SK-N-SH treated with all-trans-retinoic acid at 6 μM for 48 hours (cell line): ENCODE results near the gene ITGBL1.

Experiments
- ATAC-seq: fragments of 200-7000 bp; cut with Tn5 transposase; 3 replicates; pipeline ENCODE4 v1.9.1; 2020; ENCODE audit warnings: mild to moderate bottlenecking, moderate library complexity
- ARNTL ChIP-seq: fragments of 450-650 bp; formaldehyde crosslinking; IDR thresholded peaks from 2 replicates; pipeline ENCODE4 v1.5.0; 2020; ENCODE audit warnings: low read depth, mild to moderate bottlenecking, moderate library complexity, borderline replicate concordance
- BACH2 ChIP-seq: fragments of 250-450 bp; sonication (Bioruptor Pico); IDR thresholded peaks from 2 replicates; pipeline ENCODE4 v1.9.0; 2021; ENCODE audit warnings: mild to moderate bottlenecking, borderline replicate concordance
- CSDC2 ChIP-seq: fragments of 250-450 bp; sonication (Bioruptor Pico); IDR thresholded peaks from 2 replicates; pipeline ENCODE4 v1.5.0; 2020; ENCODE audit warnings: mild to moderate bottlenecking, moderate library complexity
- ESRRG ChIP-seq: fragments of 250-450 bp; sonication (Bioruptor Pico); IDR thresholded peaks from 2 replicates; pipeline ENCODE4 v1.6.1; 2021; ENCODE audit warnings: mild to moderate bottlenecking
- GLIS3 ChIP-seq: fragments of 250-450 bp; sonication (Bioruptor Pico); IDR thresholded peaks from 2 replicates; pipeline ENCODE4 v1.5.0; 2020; ENCODE audit warnings: mild to moderate bottlenecking, moderate library complexity
- ISL1 ChIP-seq: fragments of 250-450 bp; sonication (Bioruptor Pico); IDR thresholded peaks from 2 replicates; pipeline ENCODE4 v2.1.2; 2022; ENCODE audit warnings: mild to moderate bottlenecking, moderate library complexity
- OSR1 ChIP-seq: fragments of 250-450 bp; sonication (Bioruptor Pico); IDR thresholded peaks from 2 replicates; pipeline ENCODE4 v1.8.0; 2022; ENCODE audit warnings: moderate library complexity, mild to moderate bottlenecking, inconsistent platforms
- PATZ1 ChIP-seq: fragments of 250-450 bp; sonication (Bioruptor Pico); IDR thresholded peaks from 2 replicates; pipeline ENCODE4 v1.8.0; 2020; ENCODE audit warnings: mild to moderate bottlenecking, moderate library complexity, borderline replicate concordance
- PPARA ChIP-seq: fragments of 250-450 bp; sonication (Bioruptor Pico); IDR thresholded peaks from 2 replicates; pipeline ENCODE4 v1.5.0; 2020; ENCODE audit warnings: mild to moderate bottlenecking, borderline replicate concordance
- RARB ChIP-seq: fragments of 250-450 bp; sonication (Bioruptor Pico); IDR thresholded peaks from 2 replicates; pipeline ENCODE4 v1.8.0; 2021; ENCODE audit warnings: mild to moderate bottlenecking, moderate library complexity
- SNAI2 ChIP-seq: fragments of 250-450 bp; sonication (Bioruptor Pico); IDR thresholded peaks from 2 replicates; pipeline ENCODE4 v1.5.0; 2020; ENCODE audit warnings: mild to moderate bottlenecking, moderate library complexity
- TCF4 ChIP-seq: fragments of 250-450 bp; sonication (Bioruptor Pico); IDR thresholded peaks from 2 replicates; pipeline ENCODE4 v1.8.0; 2021; ENCODE audit warnings: mild to moderate bottlenecking, moderate library complexity, borderline replicate concordance
- TOX ChIP-seq: fragments of 250-450 bp; sonication (Bioruptor Pico); IDR thresholded peaks from 2 replicates; pipeline ENCODE4 v1.8.0; 2021; ENCODE audit warnings: mild to moderate bottlenecking, moderate library complexity, borderline replicate concordance
- TSHZ2 ChIP-seq: fragments of 250-450 bp; sonication (Bioruptor Pico); IDR thresholded peaks from 2 replicates; pipeline ENCODE4 v1.5.0; 2020; ENCODE audit warnings: mild to moderate bottlenecking, moderate library complexity
- ZC3H10 ChIP-seq: fragments of 250-450 bp; sonication (Bioruptor Pico); IDR thresholded peaks from 2 replicates; pipeline ENCODE4 v1.5.1; 2021; ENCODE audit warnings: mild to moderate bottlenecking, moderate library complexity
- ZFP3 ChIP-seq: fragments of 250-450 bp; sonication (Bioruptor Pico); IDR thresholded peaks from 2 replicates; pipeline ENCODE4 v1.5.0; 2020; ENCODE audit warnings: mild to moderate bottlenecking, moderate library complexity
- ZFP30 ChIP-seq: fragments of 450-650 bp; formaldehyde crosslinking; IDR thresholded peaks from 2 replicates; pipeline ENCODE4 v1.5.0; 2022; ENCODE audit warnings: mild to moderate bottlenecking, moderate library complexity
- ZNF565 ChIP-seq: fragments of 450-650 bp; formaldehyde crosslinking; conservative IDR thresholded peaks from 2 replicates; pipeline ENCODE4 v1.5.0; 2020; ENCODE audit warnings: low read depth, mild to moderate bottlenecking, moderate library complexity
- ZNF70 ChIP-seq: fragments of 450-650 bp; formaldehyde crosslinking; IDR thresholded peaks from 2 replicates; pipeline ENCODE4 v1.5.0; 2020; ENCODE audit warnings: mild to moderate bottlenecking, moderate library complexity
- ZNF8 ChIP-seq: fragments of 450-650 bp; formaldehyde crosslinking; IDR thresholded peaks from 2 replicates; pipeline ENCODE4 v1.5.0; 2020; ENCODE audit warnings: mild to moderate bottlenecking, moderate library complexity
- TF ChIP-seq, protein P1 (sequence below): fragments of 250-450 bp; sonication (Bioruptor Pico); IDR thresholded peaks from 2 replicates; pipeline ENCODE4 v1.5.1; 2021; ENCODE audit warnings: mild to moderate bottlenecking, moderate library complexity
- TF ChIP-seq, protein P2 (sequence below): fragments of 250-450 bp; sonication (Bioruptor Pico); IDR thresholded peaks from 2 replicates; pipeline ENCODE4 v1.5.1; 2020; ENCODE audit warnings: low read depth, mild to moderate bottlenecking, moderate library complexity

ITGBL1 gene

GRCh38 chr13:101698400-101698799 is 245.9 kb downstream of the ITGBL1 start:
- TF ChIP-seq GLIS3 (CRISPR knock-in tag) (no peak), TOX (CRISPR knock-in tag) (no peak), ARNTL (CRISPR knock-in tag) (no peak), ESRRG (CRISPR knock-in tag) (no peak), PATZ1 (0 out of 2 replicates have a peak, but pooled peaks have one; percentile 25), ZNF565 (no peak), ZFP3 (CRISPR knock-in tag) (0 out of 2 replicates have a peak, but pooled peaks have one; percentile 62), ZC3H10 (CRISPR knock-in tag) (peak; percentile 66; the same call in 1 of the 2 replicates), ZNF70 (CRISPR knock-in tag) (no peak), SNAI2 (CRISPR knock-in tag) (peak; percentile 87; the same call in 1 of the 2 replicates), TCF4 (peak; percentile 88), ZFP30 (CRISPR knock-in tag) (no peak), ISL1 (CRISPR knock-in tag) (peak; percentile 89)
- TF ChIP-seq, protein P1, sequence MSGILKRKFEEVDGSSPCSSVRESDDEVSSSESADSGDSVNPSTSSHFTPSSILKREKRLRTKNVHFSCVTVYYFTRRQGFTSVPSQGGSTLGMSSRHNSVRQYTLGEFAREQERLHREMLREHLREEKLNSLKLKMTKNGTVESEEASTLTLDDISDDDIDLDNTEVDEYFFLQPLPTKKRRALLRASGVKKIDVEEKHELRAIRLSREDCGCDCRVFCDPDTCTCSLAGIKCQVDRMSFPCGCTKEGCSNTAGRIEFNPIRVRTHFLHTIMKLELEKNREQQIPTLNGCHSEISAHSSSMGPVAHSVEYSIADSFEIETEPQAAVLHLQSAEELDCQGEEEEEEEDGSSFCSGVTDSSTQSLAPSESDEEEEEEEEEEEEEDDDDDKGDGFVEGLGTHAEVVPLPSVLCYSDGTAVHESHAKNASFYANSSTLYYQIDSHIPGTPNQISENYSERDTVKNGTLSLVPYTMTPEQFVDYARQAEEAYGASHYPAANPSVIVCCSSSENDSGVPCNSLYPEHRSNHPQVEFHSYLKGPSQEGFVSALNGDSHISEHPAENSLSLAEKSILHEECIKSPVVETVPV, result 0 out of 2 replicates have a peak, but pooled peaks have one; percentile 59
- TF ChIP-seq, protein P2, sequence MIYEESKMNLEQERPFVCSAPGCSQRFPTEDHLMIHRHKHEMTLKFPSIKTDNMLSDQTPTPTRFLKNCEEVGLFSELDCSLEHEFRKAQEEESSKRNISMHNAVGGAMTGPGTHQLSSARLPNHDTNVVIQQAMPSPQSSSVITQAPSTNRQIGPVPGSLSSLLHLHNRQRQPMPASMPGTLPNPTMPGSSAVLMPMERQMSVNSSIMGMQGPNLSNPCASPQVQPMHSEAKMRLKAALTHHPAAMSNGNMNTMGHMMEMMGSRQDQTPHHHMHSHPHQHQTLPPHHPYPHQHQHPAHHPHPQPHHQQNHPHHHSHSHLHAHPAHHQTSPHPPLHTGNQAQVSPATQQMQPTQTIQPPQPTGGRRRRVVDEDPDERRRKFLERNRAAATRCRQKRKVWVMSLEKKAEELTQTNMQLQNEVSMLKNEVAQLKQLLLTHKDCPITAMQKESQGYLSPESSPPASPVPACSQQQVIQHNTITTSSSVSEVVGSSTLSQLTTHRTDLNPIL (CRISPR knock-in tag), result peak; percentile 89
- ATAC-seq, result peak; percentile 88

DNA sequence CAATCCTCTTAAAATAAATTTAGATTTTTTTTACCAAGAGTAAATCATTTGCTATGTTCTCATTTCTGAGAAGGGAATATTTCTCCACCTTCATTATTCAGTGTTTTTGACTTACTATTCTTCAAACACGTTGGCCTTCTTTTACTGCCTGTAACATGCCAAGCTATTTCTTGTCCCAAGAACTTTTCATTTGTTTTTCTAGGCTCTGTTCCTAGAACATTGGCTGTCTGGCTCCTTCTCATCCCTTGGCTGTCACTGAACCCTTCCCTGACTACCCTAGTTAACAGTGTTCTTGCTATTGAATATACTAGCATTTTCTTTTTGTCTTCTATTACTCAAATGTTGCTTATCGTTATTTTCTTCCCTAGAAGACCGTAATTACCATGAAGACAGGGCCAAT is 248.1 kb downstream of the ITGBL1 start:
- no peak for ATAC-seq
- TF ChIP-seq OSR1 (CRISPR knock-in tag) (no peak), BACH2 (no peak), PPARA (CRISPR knock-in tag) (no peak), ZFP3 (CRISPR knock-in tag) (no peak), ZNF8 (CRISPR knock-in tag) (no peak), ARNTL (CRISPR knock-in tag) (no peak), CSDC2 (CRISPR knock-in tag) (no peak), PATZ1 (no peak)

GRCh38 chr13:101703081-101703480 is 250.6 kb downstream of the ITGBL1 start:
- no peak for TF ChIP-seq BACH2
- TF ChIP-seq OSR1 (CRISPR knock-in tag), result no peak
- TF ChIP-seq PATZ1, result no peak
- no peak for TF ChIP-seq ZFP30 (CRISPR knock-in tag)
- TF ChIP-seq TSHZ2 (CRISPR knock-in tag), result no peak
- TF ChIP-seq ZC3H10 (CRISPR knock-in tag), result no peak
- no peak for TF ChIP-seq RARB (CRISPR knock-in tag)
- no peak for TF ChIP-seq ISL1 (CRISPR knock-in tag)
- no peak for TF ChIP-seq ZNF8 (CRISPR knock-in tag)
- TF ChIP-seq GLIS3 (CRISPR knock-in tag), result no peak
- TF ChIP-seq, protein P2 (CRISPR knock-in tag), result no peak
- TF ChIP-seq ZFP3 (CRISPR knock-in tag), result no peak
- TF ChIP-seq ZNF565, result no peak
- no peak for ATAC-seq
